Mononuclear cell (primary cell): ENCODE measurements around the gene TET1. TPM values are rescaled to one million over a fixed set of nuclear protein-coding genes. Genes with fewer than 3 reads are reported as not detected.
"Not testable (repeated sequence)": the region's sequence is repeated elsewhere in the genome, so short reads cannot be mapped to it uniquely, and the experiment has no call there.

Source experiments
- H3K27me3 ChIP-seq: 2 replicates; pipeline ENCODE4 v1.6.0; 2011; ENCODE audit warnings: low read length, control low read depth; ENCODE audit not compliant: insufficient read depth
- H3K4me1 ChIP-seq: 2 replicates; pipeline ENCODE4 v1.5.1; 2011; ENCODE audit warnings: mild to moderate bottlenecking, low read length, control low read depth; ENCODE audit not compliant: insufficient read depth
- H3K4me3 ChIP-seq: 2 replicates; pipeline ENCODE4 v1.5.1; 2011; ENCODE audit warnings: mild to moderate bottlenecking, low read length, moderate library complexity
- H3K9me3 ChIP-seq: 2 replicates; pipeline ENCODE4 v1.5.1; 2011; ENCODE audit warnings: low read depth, mild to moderate bottlenecking, control low read depth, low read length
- total RNA-seq: library from RNA; depleted of rRNA; stranded (reverse); fragments of >200 nt; gene quantifications from one replicate; pipeline ENCODE4 v1.2.3, GENCODE V29; 2012

Gene TET1
- 1.5 TPM for total RNA-seq

DNA sequence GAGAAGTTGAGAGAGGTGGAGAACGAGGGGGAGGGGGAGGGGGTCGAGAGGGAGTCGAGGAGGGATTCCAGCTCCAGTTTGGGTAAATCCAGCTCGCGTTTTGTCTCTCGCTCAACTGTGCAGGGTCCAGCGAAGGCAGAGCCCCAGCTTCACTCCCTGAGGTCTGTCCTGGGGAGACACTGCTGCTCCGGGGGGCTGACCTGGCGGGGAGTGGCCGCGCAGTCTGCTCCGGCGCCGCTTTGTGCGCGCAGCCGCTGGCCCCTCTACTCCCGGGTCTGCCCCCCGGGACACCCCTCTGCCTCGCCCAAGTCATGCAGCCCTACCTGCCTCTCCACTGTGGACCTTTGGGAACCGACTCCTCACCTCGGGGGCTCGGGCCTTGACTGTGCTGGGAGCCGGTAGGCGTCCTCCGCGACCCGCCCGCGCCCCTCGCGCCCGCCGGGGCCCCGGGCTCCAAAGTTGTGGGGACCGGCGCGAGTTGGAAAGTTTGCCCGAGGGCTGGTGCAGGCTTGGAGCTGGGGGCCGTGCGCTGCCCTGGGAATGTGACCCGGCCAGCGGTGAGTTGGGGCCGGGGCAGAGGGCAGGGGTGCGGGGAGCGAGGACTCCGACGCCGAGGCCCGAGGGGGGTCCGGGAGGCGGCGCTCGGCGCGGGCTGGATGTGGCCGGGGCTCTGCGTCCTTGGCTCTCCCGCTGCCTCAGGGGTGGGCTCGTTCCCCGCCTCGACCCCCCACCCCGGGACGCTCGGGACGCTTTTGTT is at the start of gene TET1:
TET1 (plus strand) TSS at position 152 of the 757 bp plus-strand sequence. CDS start 12,002 bp downstream, outside the sequence.
- Histone ChIP-seq H3K4me1 (peaks cover 17% of the 10 kb centered on the region), H3K27me3 (peaks cover 72% of the 10 kb centered on the region), H3K9me3 (no peaks in the 10 kb centered on the region), H3K4me3 (peak within 1 kb of the TSS; percentile 22)

- not testable (repeated sequence) for H3K27me3 ChIP-seq, H3K4me1 ChIP-seq, H3K9me3 ChIP-seq, H3K4me3 ChIP-seq
Measured at GRCh38 chr10:68516216-68516615, 43.9 kb upstream of the TET1 start.

DNA sequence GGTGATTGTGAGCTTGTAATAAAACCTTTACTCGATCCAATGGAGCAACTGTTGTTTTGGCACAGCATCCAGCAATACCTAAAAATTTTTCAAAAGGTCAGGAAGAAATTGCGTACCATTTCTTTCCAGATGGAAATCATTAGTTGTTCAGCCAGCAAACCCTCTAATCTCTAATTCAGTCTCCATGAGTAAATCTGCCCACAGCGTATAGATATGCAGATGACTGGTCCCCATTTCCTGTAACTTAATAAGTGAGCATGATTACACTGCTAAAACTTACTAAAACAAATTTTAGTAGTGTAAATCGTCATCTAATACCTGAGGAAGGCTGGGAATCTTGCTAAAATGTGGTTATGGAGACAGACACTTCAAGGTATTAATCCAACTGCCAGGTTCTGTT is 43.4 kb upstream of the TET1 start:
- no peaks in the 10 kb centered on the region for H3K27me3 ChIP-seq
- H3K4me1 ChIP-seq, result no peaks in the 10 kb centered on the region
- H3K4me3 ChIP-seq, result no peak overlapping the region
- H3K9me3 ChIP-seq, result no peaks in the 10 kb centered on the region

- Histone ChIP-seq H3K9me3 (no peaks in the 10 kb centered on the region), H3K27me3 (no peaks in the 10 kb centered on the region), H3K4me1 (no peaks in the 10 kb centered on the region), H3K4me3 (no peak overlapping the region)
Measured at GRCh38 chr10:68517188-68517587, 42.9 kb upstream of the TET1 start.

GRCh38 chr10:68518609-68519008 is 41.5 kb upstream of the TET1 start:
- not testable (repeated sequence) for H3K4me1 ChIP-seq, H3K9me3 ChIP-seq, H3K27me3 ChIP-seq, H3K4me3 ChIP-seq

- H3K4me3 ChIP-seq, H3K9me3 ChIP-seq, H3K27me3 ChIP-seq: not testable (repeated sequence)
- peaks cover 19% of the 10 kb centered on the region for H3K4me1 ChIP-seq
Measured at GRCh38 chr10:68525490-68526038, 34.6 kb upstream of the TET1 start.

DNA sequence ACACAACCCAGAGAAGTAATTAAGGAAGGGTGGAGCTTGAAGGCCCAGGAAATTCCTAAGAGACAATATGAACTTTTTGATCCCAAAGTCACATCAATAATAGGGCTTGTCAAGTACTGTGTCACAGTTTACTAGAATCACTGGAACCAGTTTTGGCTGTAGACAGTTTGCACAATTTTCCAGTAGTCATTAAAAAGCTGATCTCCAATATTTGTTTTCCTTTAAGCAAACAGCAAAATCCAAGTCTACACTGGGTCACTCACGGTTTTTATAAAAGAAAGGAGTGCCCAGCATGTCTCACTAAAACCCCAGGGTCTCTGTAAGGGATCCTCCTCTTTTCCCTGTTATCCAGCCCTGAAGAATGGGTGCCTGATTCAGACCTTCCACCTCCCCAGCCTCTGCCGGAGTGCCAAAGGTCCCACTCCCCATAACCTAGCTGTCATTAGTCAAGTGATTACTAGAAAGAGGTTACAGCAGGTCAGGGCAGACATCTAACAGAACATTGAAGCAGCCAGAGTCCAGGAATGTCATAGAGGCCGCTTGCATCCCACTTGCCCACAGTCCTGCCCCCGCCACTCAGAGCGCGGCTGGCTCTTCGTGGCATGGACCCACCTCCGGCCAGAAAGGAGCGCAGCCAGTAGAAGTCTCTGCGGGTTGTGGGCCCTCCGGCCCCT is 33.4 kb upstream of the TET1 start:
- Histone ChIP-seq H3K4me3 (peak overlapping the region; percentile 98), H3K27me3 (no peaks in the 10 kb centered on the region), H3K4me1 (peaks cover 19% of the 10 kb centered on the region), H3K9me3 (no peaks in the 10 kb centered on the region)

GRCh38 chr10:68536973-68537372 is 23.2 kb upstream of the TET1 start:
- H3K9me3 ChIP-seq, result no peaks in the 10 kb centered on the region
- no peak overlapping the region for H3K4me3 ChIP-seq
- H3K27me3 ChIP-seq, result no peaks in the 10 kb centered on the region

GRCh38 chr10:68537796-68538195 is 22.3 kb upstream of the TET1 start:
- H3K9me3 ChIP-seq, result no peaks in the 10 kb centered on the region
- H3K4me3 ChIP-seq, result no peak overlapping the region
- no peaks in the 10 kb centered on the region for H3K4me1 ChIP-seq
- H3K27me3 ChIP-seq, result no peaks in the 10 kb centered on the region

More at GRCh38 chr10:68536973-68537372, 23.2 kb upstream of the TET1 start:
- no peaks in the 10 kb centered on the region for H3K4me1 ChIP-seq

DNA sequence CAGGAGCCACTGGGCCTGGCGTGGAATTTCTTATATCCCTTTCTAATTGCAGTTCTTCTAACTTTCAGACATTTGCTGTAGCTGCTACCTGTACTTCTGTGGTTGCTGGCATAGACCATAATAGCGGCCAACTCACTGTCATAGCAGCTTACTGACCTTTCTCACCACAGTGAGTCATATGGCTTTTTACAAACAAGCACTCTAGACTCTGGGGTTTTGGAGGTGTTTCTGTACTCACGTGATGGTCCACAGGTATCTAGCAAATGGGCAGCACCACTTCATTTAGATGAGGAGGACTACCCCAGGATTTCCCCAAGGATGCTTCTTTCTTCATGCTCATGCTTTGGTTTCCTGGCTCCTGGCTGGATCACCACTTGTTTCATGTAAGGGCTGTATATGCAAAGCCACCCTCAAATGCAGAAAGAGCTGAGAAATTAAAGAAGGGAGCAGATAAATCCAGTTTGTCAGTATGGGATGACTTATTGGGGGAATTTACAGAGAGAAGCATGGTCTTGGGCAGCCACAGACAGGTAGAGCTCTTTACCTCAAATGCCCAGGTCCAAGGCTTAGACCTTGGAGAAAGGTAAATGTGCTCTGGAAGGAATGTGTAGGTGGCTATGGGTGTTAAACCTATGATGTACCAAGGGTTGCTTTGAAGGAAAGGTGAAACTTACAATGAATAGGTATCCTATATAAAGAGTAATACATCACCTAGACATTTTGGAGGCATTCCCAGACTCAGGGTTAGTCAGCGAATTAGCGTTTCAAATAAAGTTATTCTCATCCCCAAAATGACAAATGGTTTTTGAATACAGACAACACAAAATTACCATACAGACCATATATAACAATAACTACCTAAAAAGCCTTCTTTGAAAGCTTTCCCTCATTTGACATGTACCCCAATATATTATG is 16.9 kb upstream of the TET1 start:
- H3K4me3 ChIP-seq, result no peak overlapping the region
- H3K4me1 ChIP-seq, result no peaks in the 10 kb centered on the region
- H3K27me3 ChIP-seq, result no peaks in the 10 kb centered on the region
- no peaks in the 10 kb centered on the region for H3K9me3 ChIP-seq

GRCh38 chr10:68550747-68551411 is 9.3 kb upstream of the TET1 start:
- no peaks in the 10 kb centered on the region for H3K4me1 ChIP-seq
- H3K27me3 ChIP-seq, result no peaks in the 10 kb centered on the region
- no peaks in the 10 kb centered on the region for H3K9me3 ChIP-seq
- H3K4me3 ChIP-seq, result no peak overlapping the region

GRCh38 chr10:68553138-68553537 is 7.0 kb upstream of the TET1 start:
- Histone ChIP-seq H3K9me3 (no peaks in the 10 kb centered on the region), H3K4me1 (no peaks in the 10 kb centered on the region), H3K27me3 (peaks cover 9% of the 10 kb centered on the region), H3K4me3 (no peak overlapping the region)

GRCh38 chr10:68553599-68553998 is 6.5 kb upstream of the TET1 start:
- Histone ChIP-seq H3K4me1 (no peaks in the 10 kb centered on the region), H3K27me3 (peaks cover 13% of the 10 kb centered on the region), H3K4me3 (no peak overlapping the region), H3K9me3 (no peaks in the 10 kb centered on the region)

DNA sequence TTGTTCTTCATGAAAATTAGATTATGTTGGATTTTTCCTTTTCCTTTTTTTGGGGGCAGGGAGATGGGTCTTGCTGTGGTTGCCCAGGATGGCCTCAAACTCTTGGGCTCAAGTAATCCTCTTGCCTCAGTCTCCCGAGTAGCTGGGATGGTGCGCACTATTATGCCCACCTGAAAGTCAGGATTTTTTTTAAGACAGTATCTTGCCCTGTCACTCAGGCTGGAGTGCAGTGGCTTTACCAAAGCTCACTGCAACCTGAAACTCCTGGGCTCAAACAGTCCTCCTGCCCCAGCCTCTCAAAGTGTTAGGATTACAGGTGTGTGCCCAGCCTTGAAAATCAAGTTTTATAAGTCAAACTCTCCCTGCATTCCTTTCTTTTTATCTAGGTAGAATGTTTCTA is 1.7 kb upstream of the TET1 start:
- Histone ChIP-seq H3K9me3 (no peaks in the 10 kb centered on the region), H3K27me3 (peaks cover 56% of the 10 kb centered on the region), H3K4me1 (peaks cover 17% of the 10 kb centered on the region)

More for the DNA sequence above, 1.7 kb upstream of the TET1 start:
- H3K4me3 ChIP-seq, result no peak overlapping the region
